H1 (cell line): ENCODE results near the gene TP53BP2.

Source experiments
- ATF2 ChIP-seq: IDR thresholded peaks from 2 replicates; pipeline ENCODE4 v1.6.1; 2012; ENCODE audit warnings: low read length, inconsistent platforms
- CEBPB ChIP-seq: IDR thresholded peaks from 2 replicates; pipeline ENCODE4 v1.6.1; 2012; ENCODE audit warnings: low read depth, low read length
- CTCF ChIP-seq, 3 experiments: IDR thresholded peaks; 1 replicate in 2 of 3; 2 replicates in 1 of 3; pipeline versions ENCODE4 v1.5.1 to v1.6.1; 2011; ENCODE audit warnings: low read length in 3 of 3, mild to moderate bottlenecking in 3 of 3, inconsistent platforms in 2 of 3, low read depth in 1 of 3, moderate library complexity in 1 of 3; ENCODE audit not compliant: insufficient read depth in 1 of 3; ENCODE audit errors: control extremely low read depth in 1 of 3
- EGR1 ChIP-seq: IDR thresholded peaks from 2 replicates; pipeline ENCODE4 v1.6.1; 2011; ENCODE audit warnings: low read depth, low read length, borderline replicate concordance
- EZH2 ChIP-seq: fragments of 200-600 bp; sonication (generic); IDR thresholded peaks from 2 replicates; pipeline ENCODE4 v1.7.1; 2012; ENCODE audit warnings: low read depth, mild to moderate bottlenecking, moderate library complexity, low read length, inconsistent platforms; ENCODE audit not compliant: severe bottlenecking
- GABPA ChIP-seq: IDR thresholded peaks from 2 replicates; pipeline ENCODE4 v1.6.1; 2011; ENCODE audit warnings: mild to moderate bottlenecking, low read length, moderate library complexity, borderline replicate concordance; ENCODE audit not compliant: insufficient read depth
- JUND ChIP-seq: IDR thresholded peaks from 2 replicates; pipeline ENCODE4 v1.6.1; 2011; ENCODE audit warnings: mild to moderate bottlenecking, improper control_type of control experiment, low read length
- KDM5A ChIP-seq: fragments of 200-600 bp; IDR thresholded peaks from 2 replicates; pipeline ENCODE4 v1.7.1; 2012; ENCODE audit warnings: mild to moderate bottlenecking, low read length, inconsistent platforms, mixed read lengths
- SIN3A ChIP-seq, 2 experiments: IDR thresholded peaks in 1 of 2; conservative IDR thresholded peaks in 1 of 2; 2 replicates each; pipeline ENCODE4 v1.6.1; 2011 to 2012; ENCODE audit warnings: low read length in 2 of 2, improper control_type of control experiment in 1 of 2, low read depth in 1 of 2, mild to moderate bottlenecking in 1 of 2
- TF ChIP-seq, protein P1 (sequence below): IDR thresholded peaks from 2 replicates; pipeline ENCODE4 v1.6.1; 2012; ENCODE audit warnings: inconsistent platforms

DNA sequence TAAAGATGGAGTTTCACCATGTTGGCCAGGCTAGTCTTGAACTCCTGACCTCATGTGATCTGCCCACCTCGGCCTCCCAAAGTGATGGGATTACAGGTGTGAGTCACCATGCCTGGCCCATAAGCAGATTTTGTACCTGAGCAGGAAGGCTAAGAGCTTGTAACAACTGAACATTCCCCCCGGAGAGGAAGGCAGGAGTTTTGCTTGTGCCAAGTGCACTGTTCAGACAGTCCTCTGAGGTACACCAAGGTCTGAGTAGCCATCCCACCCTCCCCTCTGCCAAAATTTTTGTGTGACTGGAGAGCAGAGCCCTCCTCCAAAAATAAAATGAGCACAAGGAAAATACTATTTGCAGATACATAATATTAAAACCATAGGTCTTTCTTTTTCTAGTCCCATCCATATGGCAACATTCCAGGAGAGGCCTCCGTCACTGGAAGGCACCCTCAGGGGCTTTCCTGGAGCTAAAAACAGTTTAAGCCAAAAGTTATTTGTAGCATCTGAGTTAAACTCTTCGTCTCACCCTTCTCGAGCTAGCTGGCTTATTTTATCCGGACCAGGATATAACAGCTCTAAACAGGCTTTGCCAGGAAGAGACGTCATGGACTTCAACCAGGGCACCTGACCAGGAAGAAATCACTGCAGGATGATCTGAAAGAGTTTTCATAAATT is 106.2 kb downstream of the TP53BP2 start:
- TF ChIP-seq CEBPB (no peak), ATF2 (no peak), JUND (no peak), CTCF (IDR thresholded peaks at IDR 0.05; ENCODE audit: control extremely low read depth in 1 of 3, insufficient read depth in 1 of 3, low read depth in 1 of 3, low read length in 3 of 3) (no peak), EGR1 (no peak), SIN3A (conservative IDR thresholded peaks at IDR 0.05 in 1 of 2, IDR thresholded peaks at IDR 0.05 in 1 of 2; ENCODE audit: low read depth in 1 of 2, low read length in 2 of 2) (no peak), KDM5A (no peak), EZH2 (no peak), GABPA (no peak)
- TF ChIP-seq, protein P1, sequence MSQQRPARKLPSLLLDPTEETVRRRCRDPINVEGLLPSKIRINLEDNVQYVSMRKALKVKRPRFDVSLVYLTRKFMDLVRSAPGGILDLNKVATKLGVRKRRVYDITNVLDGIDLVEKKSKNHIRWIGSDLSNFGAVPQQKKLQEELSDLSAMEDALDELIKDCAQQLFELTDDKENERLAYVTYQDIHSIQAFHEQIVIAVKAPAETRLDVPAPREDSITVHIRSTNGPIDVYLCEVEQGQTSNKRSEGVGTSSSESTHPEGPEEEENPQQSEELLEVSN = no peak
